Esophagus squamous epithelium (tissue), 5 donors: ENCODE data around the gene CCNH. TPM values are rescaled to one million over a fixed set of nuclear protein-coding genes. Genes with fewer than 3 reads are reported as not detected.

ENCODE experiments used
- DNase-seq: peaks from one replicate; lab custom pipeline; 2025; lab: John Stamatoyannopoulos, UW
- H3K27ac ChIP-seq, 4 donors: fragments of 200-600 bp; sonication (generic); one replicate each; pipeline ENCODE4 v1.5.1; 2016 to 2019; ENCODE audit warnings: mild to moderate bottlenecking in 1 of 4
- H3K27me3 ChIP-seq, 4 donors: fragments of 200-600 bp; sonication (generic); 1 replicate in 3 of 4; 2 replicates in 1 of 4; pipeline versions ENCODE4 v1.5.1 to v1.6.0; 2017 to 2021; ENCODE audit warnings: antibody characterized with exemption in 1 of 4
- H3K36me3 ChIP-seq, 3 donors: fragments of 200-600 bp; sonication (generic); one replicate each; pipeline ENCODE4 v1.5.1; 2016 to 2019
- H3K4me1 ChIP-seq, 3 donors: fragments of 200-600 bp; sonication (generic); one replicate each; pipeline ENCODE4 v1.5.1; 2017 to 2019
- H3K4me3 ChIP-seq, 4 donors: fragments of 200-600 bp; sonication (generic); 1 replicate in 3 of 4; 2 replicates in 1 of 4; pipeline ENCODE4 v1.5.1; 2016 to 2019; ENCODE audit warnings: mild to moderate bottlenecking in 2 of 4, moderate library complexity in 1 of 4
- H3K9me3 ChIP-seq, 3 donors: fragments of 200-600 bp; sonication (generic); one replicate each; pipeline ENCODE4 v1.5.1; 2016 to 2019
- POLR2A ChIP-seq, 4 donors: fragments of 450-650 bp; IDR thresholded peaks; one replicate each; pipeline ENCODE4 v1.6.1; 2017; ENCODE audit warnings: antibody characterized with exemption in 4 of 4, mild to moderate bottlenecking in 4 of 4, moderate library complexity in 3 of 4
- WGBS, 2 donors: methylation state at CpG; one replicate each; pipeline ENCODE4 v1.1.5; 2018; 5-methylcytosine and 5-hydroxymethylcytosine counted together
- intact Hi-C: fragments of 100-400 bp; cut with DNase I; formaldehyde crosslinking; loops from one replicate; pipeline ENCODE4 v1.15.0; 2022
- total RNA-seq, 4 donors: library from RNA; depleted of rRNA; stranded (reverse); fragments of >200 nt; gene quantifications; one replicate each; pipeline ENCODE4 v1.1.0, GENCODE V29; 2016
- TF ChIP-seq, protein P1 (sequence below), 6 experiments: fragments of 450-650 bp in 4 of 6; fragments of 200-600 bp in 2 of 6; sonication (generic) in 2 of 6; IDR thresholded peaks; one replicate each; pipeline ENCODE4 v1.5.1; 2016 to 2019; ENCODE audit warnings: antibody characterized with exemption in 6 of 6, mild to moderate bottlenecking in 4 of 6, moderate library complexity in 4 of 6
- donor health status: DM: yes; HTN: yes; CAD: no.

CCNH gene
- total RNA-seq, 4 donors from 2014 or later: 42.0 to 77.6 (median 54.1) TPM

DNA sequence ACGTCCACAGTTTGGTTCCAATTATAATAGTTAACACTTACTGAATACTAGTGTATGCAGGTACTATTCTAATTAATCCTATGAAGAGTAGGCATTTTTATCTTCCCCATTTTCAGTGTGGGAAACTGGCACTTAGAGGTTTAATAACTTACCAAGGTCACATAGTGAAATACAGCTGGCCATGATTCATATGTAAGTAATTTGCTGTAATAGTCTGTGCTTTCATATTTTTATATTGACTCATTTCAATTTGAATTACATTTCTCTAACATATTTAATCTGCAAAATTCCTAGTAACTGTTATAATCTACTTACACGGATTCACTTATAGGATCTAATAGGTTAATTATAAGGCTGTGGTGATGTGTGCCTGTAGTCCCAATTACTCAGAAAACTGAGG lies 19.4 kb downstream of the CCNH start:
- intact Hi-C loops: no loop called here
- Histone ChIP-seq H3K27me3 (no peaks in the 10 kb centered on the region), H3K4me1 (no peaks in the 10 kb centered on the region), H3K27ac (no peak overlapping the region), H3K9me3 (no peaks in the 10 kb centered on the region), H3K4me3 (no peak overlapping the region), H3K36me3 (peaks cover 13 to 100% (median 22%) of the 10 kb centered on the region in 3 donors)
- WGBS, 2 donors: 48 to 72% methylated on average over 2 of the region's 2 CpGs
- DNase-seq: no peak
- TF ChIP-seq, protein P1, sequence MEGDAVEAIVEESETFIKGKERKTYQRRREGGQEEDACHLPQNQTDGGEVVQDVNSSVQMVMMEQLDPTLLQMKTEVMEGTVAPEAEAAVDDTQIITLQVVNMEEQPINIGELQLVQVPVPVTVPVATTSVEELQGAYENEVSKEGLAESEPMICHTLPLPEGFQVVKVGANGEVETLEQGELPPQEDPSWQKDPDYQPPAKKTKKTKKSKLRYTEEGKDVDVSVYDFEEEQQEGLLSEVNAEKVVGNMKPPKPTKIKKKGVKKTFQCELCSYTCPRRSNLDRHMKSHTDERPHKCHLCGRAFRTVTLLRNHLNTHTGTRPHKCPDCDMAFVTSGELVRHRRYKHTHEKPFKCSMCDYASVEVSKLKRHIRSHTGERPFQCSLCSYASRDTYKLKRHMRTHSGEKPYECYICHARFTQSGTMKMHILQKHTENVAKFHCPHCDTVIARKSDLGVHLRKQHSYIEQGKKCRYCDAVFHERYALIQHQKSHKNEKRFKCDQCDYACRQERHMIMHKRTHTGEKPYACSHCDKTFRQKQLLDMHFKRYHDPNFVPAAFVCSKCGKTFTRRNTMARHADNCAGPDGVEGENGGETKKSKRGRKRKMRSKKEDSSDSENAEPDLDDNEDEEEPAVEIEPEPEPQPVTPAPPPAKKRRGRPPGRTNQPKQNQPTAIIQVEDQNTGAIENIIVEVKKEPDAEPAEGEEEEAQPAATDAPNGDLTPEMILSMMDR (IDR thresholded peaks at IDR 0.05): no peak
- TF ChIP-seq POLR2A (IDR thresholded peaks at IDR 0.05): no peak

DNA sequence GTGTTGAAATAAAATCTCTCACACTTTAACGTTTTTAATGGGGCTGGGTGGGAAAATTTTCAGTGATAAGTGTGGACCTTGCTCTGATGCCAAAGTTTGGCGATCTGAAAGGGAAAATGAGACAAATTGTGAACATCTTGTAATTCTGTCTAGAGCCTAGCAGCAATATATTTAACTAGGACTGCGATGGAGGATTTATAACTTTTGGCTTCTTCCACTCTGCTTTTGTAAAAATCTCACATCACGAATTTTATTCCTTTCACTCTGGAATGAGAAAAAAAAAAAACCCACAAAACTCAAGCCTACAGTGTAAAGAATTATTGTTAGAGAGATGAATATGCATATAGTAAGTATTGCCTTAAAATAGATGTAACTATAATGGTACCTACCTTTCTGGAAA lies 19.9 kb downstream of the CCNH start:
- TF ChIP-seq, protein P1 (IDR thresholded peaks at IDR 0.05): no peak
- TF ChIP-seq POLR2A (IDR thresholded peaks at IDR 0.05): no peak
- Histone ChIP-seq H3K27me3 (no peaks in the 10 kb centered on the region), H3K9me3 (no peaks in the 10 kb centered on the region), H3K27ac (no peak overlapping the region), H3K4me3 (no peak overlapping the region), H3K36me3 (peaks cover 8 to 100% (median 22%) of the 10 kb centered on the region in 3 donors), H3K4me1 (no peaks in the 10 kb centered on the region)
- WGBS, 2 donors: 78 to 84% methylated on average over 4 of the region's 4 CpGs
- DNase-seq: no peak
- intact Hi-C loops: no loop called here

DNA sequence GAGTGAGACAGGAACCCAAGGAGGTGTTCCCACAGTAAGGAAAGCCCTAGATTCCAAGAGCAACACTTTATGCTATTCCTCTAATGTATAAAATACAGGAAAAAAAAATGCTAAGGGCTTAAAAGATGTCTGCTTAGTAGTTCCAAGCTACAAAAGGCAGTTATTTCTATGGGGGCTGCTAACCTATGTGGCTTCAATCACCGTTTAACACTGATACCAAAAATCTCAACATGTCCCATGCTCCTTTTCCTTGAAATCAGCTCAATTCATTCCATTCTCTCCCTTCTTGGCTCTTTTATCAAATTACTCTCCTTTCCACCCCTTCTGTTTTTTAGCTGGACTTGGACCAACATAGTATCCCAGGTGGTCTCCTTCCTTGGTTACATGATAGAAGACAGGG lies 20.6 kb downstream of the CCNH start:
- no peak overlapping the region for H3K4me3 ChIP-seq
- no peak overlapping the region for H3K27ac ChIP-seq
- intact Hi-C loops: no loop called here
- TF ChIP-seq, protein P1 (IDR thresholded peaks at IDR 0.05): no peak
- TF ChIP-seq POLR2A (IDR thresholded peaks at IDR 0.05): no peak
- H3K27me3 ChIP-seq: no peaks in the 10 kb centered on the region
- DNase-seq: no peak
- H3K9me3 ChIP-seq: no peaks in the 10 kb centered on the region
- H3K4me1 ChIP-seq: no peaks in the 10 kb centered on the region
- WGBS, 2 donors: 78 to 100% methylated on average over 1 of the region's 1 CpG
- H3K36me3 ChIP-seq: peaks cover 6 to 100% (median 22%) of the 10 kb centered on the region in 3 donors

DNA sequence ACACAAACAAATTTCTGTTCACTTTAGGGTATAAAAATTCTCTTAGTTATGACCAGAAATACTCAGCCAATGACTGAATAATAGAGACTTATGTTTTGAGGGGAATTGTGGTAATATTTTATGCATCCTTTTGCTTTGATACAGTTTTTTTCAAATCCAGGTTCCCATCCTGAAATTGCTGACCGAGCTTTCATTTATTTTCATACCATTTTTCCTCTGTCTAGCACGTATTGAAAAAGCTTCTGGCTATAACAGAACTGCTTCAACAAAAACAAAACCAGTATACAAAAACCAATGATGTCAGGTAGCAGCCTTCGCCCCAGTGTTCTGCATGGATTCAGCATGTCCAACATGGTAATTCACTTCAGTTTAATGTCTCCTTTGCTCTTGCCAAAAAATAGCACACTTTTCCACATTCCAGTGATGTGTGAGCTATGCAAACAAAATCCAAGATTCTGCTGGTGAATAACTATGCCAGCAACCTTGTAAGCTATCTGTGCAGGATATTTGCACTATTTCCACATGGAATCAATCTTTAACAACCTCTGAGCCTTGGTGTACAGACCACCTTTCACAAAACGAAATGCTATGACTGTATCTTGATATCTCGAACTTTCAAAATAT lies 22.0 kb downstream of the CCNH start:
- DNase-seq: no peak
- 81 to 84% methylated on average over 5 of the region's 5 CpGs for WGBS, 2 donors
- intact Hi-C loops: no loop called here
- Histone ChIP-seq H3K9me3 (no peaks in the 10 kb centered on the region), H3K36me3 (peaks cover 6 to 100% (median 14%) of the 10 kb centered on the region in 3 donors), H3K4me3 (no peak overlapping the region), H3K4me1 (no peaks in the 10 kb centered on the region), H3K27ac (no peak overlapping the region), H3K27me3 (no peaks in the 10 kb centered on the region)
- no peak for TF ChIP-seq POLR2A (IDR thresholded peaks at IDR 0.05)
- TF ChIP-seq, protein P1 (IDR thresholded peaks at IDR 0.05): no peak

- no peak for TF ChIP-seq POLR2A (IDR thresholded peaks at IDR 0.05)
- TF ChIP-seq, protein P1 (IDR thresholded peaks at IDR 0.05): no peak
- intact Hi-C loops: no loop called here
- 86 to 92% methylated on average over 3 of the region's 3 CpGs for WGBS, 2 donors
- H3K36me3 ChIP-seq: peaks cover 6 to 100% (median 10%) of the 10 kb centered on the region in 3 donors
- DNase-seq: no peak
- no peaks in the 10 kb centered on the region for H3K9me3 ChIP-seq
- no peak overlapping the region for H3K4me3 ChIP-seq
- H3K27ac ChIP-seq: no peak overlapping the region
- no peaks in the 10 kb centered on the region for H3K27me3 ChIP-seq
- no peaks in the 10 kb centered on the region for H3K4me1 ChIP-seq
Observed at GRCh38 chr5:87390075-87390474, 22.7 kb downstream of the CCNH start.
